ENCODE measurements around the gene SREBF1. TPM values are rescaled to one million over a fixed set of nuclear protein-coding genes. Genes with fewer than 3 reads are reported as not detected.

The SREBF1 gene
- total and polyA plus RNA-seq, 2 experiments from 2014 or later: 39.6 to 85.3 TPM

DNA sequence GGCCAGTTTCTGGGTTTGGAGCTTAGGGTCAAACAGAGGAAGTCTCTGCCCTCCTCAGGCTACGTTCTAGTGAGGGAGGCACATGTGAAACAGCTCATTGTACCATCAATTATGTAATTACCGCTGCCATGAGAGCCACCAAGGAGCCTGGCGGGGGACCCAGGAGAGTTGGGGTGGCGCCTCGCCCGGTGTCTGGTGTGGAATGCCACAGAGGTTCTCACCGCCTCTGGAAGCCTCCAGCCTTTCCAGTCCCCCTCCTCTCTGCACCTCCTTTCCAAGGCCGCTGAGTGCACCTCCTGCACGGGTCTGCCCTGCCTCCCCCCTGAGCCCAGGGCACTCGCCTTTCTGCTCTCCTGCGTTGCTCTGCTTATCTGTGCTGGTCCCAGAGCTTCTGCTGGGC is 51.4 kb downstream of the SREBF1 start (continued):
- TF ChIP-seq, protein P1, sequence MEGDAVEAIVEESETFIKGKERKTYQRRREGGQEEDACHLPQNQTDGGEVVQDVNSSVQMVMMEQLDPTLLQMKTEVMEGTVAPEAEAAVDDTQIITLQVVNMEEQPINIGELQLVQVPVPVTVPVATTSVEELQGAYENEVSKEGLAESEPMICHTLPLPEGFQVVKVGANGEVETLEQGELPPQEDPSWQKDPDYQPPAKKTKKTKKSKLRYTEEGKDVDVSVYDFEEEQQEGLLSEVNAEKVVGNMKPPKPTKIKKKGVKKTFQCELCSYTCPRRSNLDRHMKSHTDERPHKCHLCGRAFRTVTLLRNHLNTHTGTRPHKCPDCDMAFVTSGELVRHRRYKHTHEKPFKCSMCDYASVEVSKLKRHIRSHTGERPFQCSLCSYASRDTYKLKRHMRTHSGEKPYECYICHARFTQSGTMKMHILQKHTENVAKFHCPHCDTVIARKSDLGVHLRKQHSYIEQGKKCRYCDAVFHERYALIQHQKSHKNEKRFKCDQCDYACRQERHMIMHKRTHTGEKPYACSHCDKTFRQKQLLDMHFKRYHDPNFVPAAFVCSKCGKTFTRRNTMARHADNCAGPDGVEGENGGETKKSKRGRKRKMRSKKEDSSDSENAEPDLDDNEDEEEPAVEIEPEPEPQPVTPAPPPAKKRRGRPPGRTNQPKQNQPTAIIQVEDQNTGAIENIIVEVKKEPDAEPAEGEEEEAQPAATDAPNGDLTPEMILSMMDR (conservative IDR thresholded peaks at IDR 0.05; ENCODE audit: low read depth in 2 of 2): no peak
- TF ChIP-seq JUNB (IDR thresholded peaks at IDR 0.05; ENCODE audit: unreplicated experiment) (no peak), POLR2AphosphoS5 (IDR thresholded peaks at IDR 0.05; ENCODE audit: low read depth) (no peak), ZNF114 (CRISPR knock-in tag; IDR thresholded peaks at IDR 0.05) (no peak)
- TF ChIP-seq, protein P2, sequence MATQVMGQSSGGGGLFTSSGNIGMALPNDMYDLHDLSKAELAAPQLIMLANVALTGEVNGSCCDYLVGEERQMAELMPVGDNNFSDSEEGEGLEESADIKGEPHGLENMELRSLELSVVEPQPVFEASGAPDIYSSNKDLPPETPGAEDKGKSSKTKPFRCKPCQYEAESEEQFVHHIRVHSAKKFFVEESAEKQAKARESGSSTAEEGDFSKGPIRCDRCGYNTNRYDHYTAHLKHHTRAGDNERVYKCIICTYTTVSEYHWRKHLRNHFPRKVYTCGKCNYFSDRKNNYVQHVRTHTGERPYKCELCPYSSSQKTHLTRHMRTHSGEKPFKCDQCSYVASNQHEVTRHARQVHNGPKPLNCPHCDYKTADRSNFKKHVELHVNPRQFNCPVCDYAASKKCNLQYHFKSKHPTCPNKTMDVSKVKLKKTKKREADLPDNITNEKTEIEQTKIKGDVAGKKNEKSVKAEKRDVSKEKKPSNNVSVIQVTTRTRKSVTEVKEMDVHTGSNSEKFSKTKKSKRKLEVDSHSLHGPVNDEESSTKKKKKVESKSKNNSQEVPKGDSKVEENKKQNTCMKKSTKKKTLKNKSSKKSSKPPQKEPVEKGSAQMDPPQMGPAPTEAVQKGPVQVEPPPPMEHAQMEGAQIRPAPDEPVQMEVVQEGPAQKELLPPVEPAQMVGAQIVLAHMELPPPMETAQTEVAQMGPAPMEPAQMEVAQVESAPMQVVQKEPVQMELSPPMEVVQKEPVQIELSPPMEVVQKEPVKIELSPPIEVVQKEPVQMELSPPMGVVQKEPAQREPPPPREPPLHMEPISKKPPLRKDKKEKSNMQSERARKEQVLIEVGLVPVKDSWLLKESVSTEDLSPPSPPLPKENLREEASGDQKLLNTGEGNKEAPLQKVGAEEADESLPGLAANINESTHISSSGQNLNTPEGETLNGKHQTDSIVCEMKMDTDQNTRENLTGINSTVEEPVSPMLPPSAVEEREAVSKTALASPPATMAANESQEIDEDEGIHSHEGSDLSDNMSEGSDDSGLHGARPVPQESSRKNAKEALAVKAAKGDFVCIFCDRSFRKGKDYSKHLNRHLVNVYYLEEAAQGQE (IDR thresholded peaks at IDR 0.05; ENCODE audit: unreplicated experiment): no peak

DNA sequence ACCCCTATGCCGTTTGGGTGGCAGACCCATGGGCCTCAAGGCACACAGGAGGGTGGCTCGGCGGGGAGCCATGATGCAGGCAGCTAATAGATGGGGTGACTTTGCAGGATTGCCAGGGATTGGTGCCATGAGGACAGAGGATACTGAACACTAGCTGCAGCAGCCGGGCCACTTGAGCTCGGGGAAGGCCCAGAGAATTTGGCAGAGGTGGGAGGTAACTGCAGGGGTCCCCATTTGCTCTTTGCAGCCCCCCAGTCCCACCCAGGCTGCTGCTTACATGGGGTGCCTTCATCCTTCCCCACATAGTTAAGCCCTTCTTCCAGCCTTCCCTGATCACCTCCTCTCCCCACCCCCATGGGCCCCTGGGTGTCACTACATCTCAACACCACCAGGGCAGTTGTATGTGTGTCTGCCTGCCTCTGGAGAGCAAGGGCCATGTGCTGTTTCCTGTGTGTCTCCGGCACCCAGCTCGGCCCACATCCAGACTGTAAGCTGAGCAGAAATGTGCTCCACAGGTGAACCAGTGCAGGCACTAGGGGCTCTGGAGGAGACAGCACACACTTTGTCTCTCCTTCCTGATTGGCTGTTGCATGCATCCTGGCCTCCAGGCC is 52.0 kb downstream of the SREBF1 start:
- Mint-ChIP-seq H3K36me3 (ENCODE audit: low read depth) (no peaks in the 10 kb centered on the region), H3K4me3 (peak overlapping the region; percentile 77), H3K27ac (no peak overlapping the region), H3K4me1 (peaks cover 50% of the 10 kb centered on the region), H3K27me3 (ENCODE audit: insufficient read depth, low read depth, poor library complexity) (peaks cover 44% of the 10 kb centered on the region), H3K9me3 (no peaks in the 10 kb centered on the region)
- peak overlapping the region; percentile 99 for H3K4me2 ChIP-seq
- no peaks in the 10 kb centered on the region for H3K36me3 ChIP-seq (ENCODE audit: insufficient read depth)
- H4K20me1 ChIP-seq (replicated peaks; ENCODE audit: insufficient read depth): no peaks in the 10 kb centered on the region
- peaks cover 32% of the 10 kb centered on the region for H3K4me1 ChIP-seq (ENCODE audit: insufficient read depth)
- H3K9me2 ChIP-seq (ENCODE audit: insufficient read depth): no peaks in the 10 kb centered on the region
- H3K79me2 ChIP-seq (replicated peaks; ENCODE audit: insufficient read depth): no peaks in the 10 kb centered on the region
- no peak for TF ChIP-seq NANOG (IDR thresholded peaks at IDR 0.05; ENCODE audit: borderline replicate concordance)
- TF ChIP-seq ZNF114 (CRISPR knock-in tag; IDR thresholded peaks at IDR 0.05): no peak
- TF ChIP-seq POLR2AphosphoS5 (IDR thresholded peaks at IDR 0.05; ENCODE audit: low read depth): no peak
- no peak for TF ChIP-seq JUNB (IDR thresholded peaks at IDR 0.05; ENCODE audit: unreplicated experiment)
- TF ChIP-seq, protein P1 (conservative IDR thresholded peaks at IDR 0.05; ENCODE audit: low read depth in 2 of 2): 0 out of 4 replicates have a peak, but pooled peaks of 1 of the 2 experiments have one; percentile 24
- H2AFZ ChIP-seq: no peak overlapping the region
- peaks cover 54% of the 10 kb centered on the region for H3K27me3 ChIP-seq (ENCODE audit: insufficient read depth)
- no peak overlapping the region for H3K27ac ChIP-seq (ENCODE audit: low read depth)
- peak; percentile 2 for ATAC-seq
- DNase-seq (ENCODE audit: low spot score): peak; percentile 54
- H3K4me3 ChIP-seq: peak overlapping the region; percentile 87
- H3F3A ChIP-seq (replicated peaks; ENCODE audit: low read depth): peaks cover 24% of the 10 kb centered on the region; the same call in 1 of the 2 replicates
